B cell (primary cell): Measurements from ENCODE around the gene MYL12A.

Experiments
- EZH2 ChIP-seq: IDR thresholded peaks from 2 replicates; pipeline ENCODE4 v1.6.1; 2012; ENCODE audit warnings: borderline replicate concordance, low read depth, mild to moderate bottlenecking, moderate library complexity, low read length; ENCODE audit not compliant: insufficient read depth, poor library complexity, severe bottlenecking
- TF ChIP-seq, protein P1 (sequence below): fragments of 200-600 bp; IDR thresholded peaks from one replicate; pipeline ENCODE4 v1.8.0; 2022; ENCODE audit warnings: antibody characterized with exemption, mild to moderate bottlenecking

DNA sequence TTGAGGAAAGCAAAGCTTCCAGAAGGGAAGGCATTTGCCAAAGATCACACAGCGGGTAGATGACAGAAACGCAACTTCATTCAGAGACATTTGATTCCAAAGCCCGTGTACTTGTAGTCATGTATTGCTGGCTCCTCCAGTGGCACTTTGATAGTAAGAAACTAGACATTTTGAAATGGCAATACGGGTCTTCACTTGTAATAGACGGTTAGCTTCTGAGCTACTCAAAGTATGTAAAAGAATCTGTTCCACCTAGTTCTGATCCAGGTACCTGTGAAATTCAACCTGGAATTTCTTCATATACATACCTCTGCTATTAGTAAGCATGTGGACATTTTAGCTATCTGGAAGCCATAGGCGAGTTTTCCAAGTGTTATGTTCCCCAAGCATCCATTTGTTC, 26.1 kb upstream of the MYL12A start:
- TF ChIP-seq, protein P1, sequence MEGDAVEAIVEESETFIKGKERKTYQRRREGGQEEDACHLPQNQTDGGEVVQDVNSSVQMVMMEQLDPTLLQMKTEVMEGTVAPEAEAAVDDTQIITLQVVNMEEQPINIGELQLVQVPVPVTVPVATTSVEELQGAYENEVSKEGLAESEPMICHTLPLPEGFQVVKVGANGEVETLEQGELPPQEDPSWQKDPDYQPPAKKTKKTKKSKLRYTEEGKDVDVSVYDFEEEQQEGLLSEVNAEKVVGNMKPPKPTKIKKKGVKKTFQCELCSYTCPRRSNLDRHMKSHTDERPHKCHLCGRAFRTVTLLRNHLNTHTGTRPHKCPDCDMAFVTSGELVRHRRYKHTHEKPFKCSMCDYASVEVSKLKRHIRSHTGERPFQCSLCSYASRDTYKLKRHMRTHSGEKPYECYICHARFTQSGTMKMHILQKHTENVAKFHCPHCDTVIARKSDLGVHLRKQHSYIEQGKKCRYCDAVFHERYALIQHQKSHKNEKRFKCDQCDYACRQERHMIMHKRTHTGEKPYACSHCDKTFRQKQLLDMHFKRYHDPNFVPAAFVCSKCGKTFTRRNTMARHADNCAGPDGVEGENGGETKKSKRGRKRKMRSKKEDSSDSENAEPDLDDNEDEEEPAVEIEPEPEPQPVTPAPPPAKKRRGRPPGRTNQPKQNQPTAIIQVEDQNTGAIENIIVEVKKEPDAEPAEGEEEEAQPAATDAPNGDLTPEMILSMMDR: no peak
- TF ChIP-seq EZH2: no peak
